GM12892 (cell line): Measurements from ENCODE around the gene CTDSPL2.
"Not testable (repeated sequence)": the region's sequence is repeated elsewhere in the genome, so short reads cannot be mapped to it uniquely, and the experiment has no call there.

Experiments
- DNase-seq: peaks from one replicate; pipeline ENCODE4 v3.0.0; 2011; ENCODE audit not compliant: insufficient read length
- FAIRE-seq: peaks from 2 replicates; lab custom pipeline; 2011; peaks lifted over from hg19 to GRCh38; lab: Jason Lieb, UNC
- POLR2A ChIP-seq: IDR thresholded peaks from 2 replicates; pipeline ENCODE4 v1.6.1; 2011; ENCODE audit warnings: low read depth, low read length, control low read depth
- POLR2AphosphoS5 ChIP-seq: IDR thresholded peaks from 2 replicates; pipeline ENCODE4 v1.6.1; 2011; ENCODE audit warnings: low read depth, low read length, control low read depth
- TAF1 ChIP-seq: IDR thresholded peaks from 2 replicates; pipeline ENCODE4 v1.6.1; 2011; ENCODE audit warnings: low read depth, mild to moderate bottlenecking, control low read depth, low read length, borderline replicate concordance

Gene CTDSPL2

GRCh38 chr15:44447772-44448376 is 20.4 kb downstream of the CTDSPL2 start:
- FAIRE-seq: no peak
- DNase-seq: no peak
- TF ChIP-seq POLR2AphosphoS5 (no peak), TAF1 (no peak), POLR2A (peak; percentile 34; the same call in 1 of the 2 replicates)

- FAIRE-seq (no peak), DNase-seq (no peak)
- TF ChIP-seq POLR2AphosphoS5: no peak
- no peak for TF ChIP-seq TAF1
- no peak for TF ChIP-seq POLR2A
Observed at GRCh38 chr15:44450172-44450571, 22.7 kb downstream of the CTDSPL2 start.

GRCh38 chr15:44453578-44454283 is 26.3 kb downstream of the CTDSPL2 start:
- FAIRE-seq: not testable (repeated sequence)

DNA sequence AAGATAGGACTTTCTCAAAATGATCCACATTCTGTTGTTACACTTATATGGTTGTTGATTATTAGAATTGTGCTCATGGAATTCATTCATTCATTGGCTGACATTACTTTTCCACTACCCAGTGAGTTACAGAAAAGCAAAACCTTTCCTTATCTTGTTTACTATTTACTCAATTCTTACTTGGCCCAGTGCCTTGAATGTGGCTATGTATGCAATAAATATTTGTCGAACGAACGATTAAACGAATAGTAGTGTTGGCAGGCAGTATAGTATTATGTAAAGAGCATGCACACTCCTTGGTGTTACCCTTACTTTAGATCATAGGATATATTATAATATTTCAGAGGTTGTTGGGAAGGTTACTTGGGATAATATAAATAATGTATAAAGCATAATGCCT is 31.0 kb downstream of the CTDSPL2 start:
- DNase-seq (no peak), FAIRE-seq (no peak)
- no peak for TF ChIP-seq POLR2A
- TF ChIP-seq TAF1: no peak
- TF ChIP-seq POLR2AphosphoS5: no peak

More at GRCh38 chr15:44453578-44454283, 26.3 kb downstream of the CTDSPL2 start:
- DNase-seq: not testable (repeated sequence)

DNA sequence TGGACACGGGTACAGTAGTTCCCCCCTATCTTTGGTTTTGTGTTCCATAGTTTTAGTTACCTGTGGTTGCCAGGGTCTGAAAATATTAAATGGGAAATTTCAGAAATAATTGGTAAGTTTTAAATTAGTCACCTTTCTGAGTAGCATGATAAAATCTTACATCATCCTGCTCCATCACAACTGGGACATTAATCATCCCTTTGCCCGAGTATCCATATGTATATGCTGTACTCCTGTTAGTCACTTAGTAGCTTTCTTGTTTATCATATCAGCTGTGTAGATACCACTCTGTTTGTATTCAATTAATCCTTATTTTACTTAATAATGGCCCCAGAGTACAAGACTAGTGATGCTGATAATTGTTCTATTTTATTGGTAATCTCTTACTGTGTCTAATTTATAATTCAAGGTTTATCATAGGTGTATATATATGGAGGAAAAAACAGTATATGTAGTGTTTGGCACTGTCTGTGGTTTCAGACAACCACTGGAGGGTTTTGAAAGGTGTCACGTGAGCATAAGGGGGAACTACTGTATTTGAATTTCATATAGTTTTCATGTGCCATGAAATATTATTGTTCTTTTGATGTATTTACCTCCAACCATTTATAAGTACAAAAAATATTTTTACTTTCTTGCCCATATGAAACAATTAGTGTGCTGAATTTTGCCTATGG is 41.4 kb downstream of the CTDSPL2 start:
- DNase-seq: no peak
- no peak for FAIRE-seq
- TF ChIP-seq TAF1 (no peak), POLR2AphosphoS5 (no peak), POLR2A (no peak)

- FAIRE-seq: no peak
- no peak for TF ChIP-seq POLR2A
- no peak for TF ChIP-seq POLR2AphosphoS5
- TF ChIP-seq TAF1: no peak
- no peak for DNase-seq
Observed at GRCh38 chr15:44471885-44472455, 44.5 kb downstream of the CTDSPL2 start.

- no peak for FAIRE-seq
- DNase-seq: no peak
- no peak for TF ChIP-seq POLR2A
- TF ChIP-seq POLR2AphosphoS5: no peak
Observed at GRCh38 chr15:44479343-44479742, 51.9 kb downstream of the CTDSPL2 start.

GRCh38 chr15:44482090-44482489 is 54.7 kb downstream of the CTDSPL2 start:
- TF ChIP-seq TAF1 (no peak), POLR2A (no peak), POLR2AphosphoS5 (no peak)
- no peak for DNase-seq
- no peak for FAIRE-seq

- no peak for TF ChIP-seq POLR2A
- TF ChIP-seq TAF1: no peak
- TF ChIP-seq POLR2AphosphoS5: no peak
- DNase-seq (no peak), FAIRE-seq (no peak)
Observed at GRCh38 chr15:44485880-44486279, 58.5 kb downstream of the CTDSPL2 start.

- no peak for DNase-seq
- TF ChIP-seq POLR2A (no peak), POLR2AphosphoS5 (no peak), TAF1 (no peak)
- no peak for FAIRE-seq
Observed at GRCh38 chr15:44489464-44489863, 62.0 kb downstream of the CTDSPL2 start.

GRCh38 chr15:44490622-44491021 is 63.2 kb downstream of the CTDSPL2 start:
- TF ChIP-seq POLR2AphosphoS5: no peak
- TF ChIP-seq TAF1: no peak
- TF ChIP-seq POLR2A: no peak
- DNase-seq: no peak
- no peak for FAIRE-seq

DNA sequence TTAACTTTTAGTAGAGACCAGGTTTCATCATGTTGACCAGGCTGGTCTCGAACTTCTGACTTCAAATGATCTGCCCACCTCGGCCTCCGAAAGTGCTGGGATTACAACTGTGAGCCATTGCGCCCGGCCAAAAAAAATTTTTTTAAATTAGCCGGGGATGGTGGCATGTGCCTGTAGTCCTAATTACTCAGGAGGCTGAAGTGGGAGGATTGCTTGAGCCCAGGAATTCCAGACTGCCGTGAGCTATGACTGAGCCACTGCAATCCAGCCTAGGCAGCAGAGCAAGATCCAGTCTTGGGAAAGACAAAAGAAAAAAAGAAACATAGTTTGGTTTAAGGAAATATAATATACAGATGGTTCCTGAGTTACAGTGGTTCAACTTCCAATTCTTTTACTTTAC is 64.6 kb downstream of the CTDSPL2 start:
- no peak for TF ChIP-seq POLR2A
- FAIRE-seq: no peak
- no peak for DNase-seq
